Stomach smooth muscle (tissue), 2 donors: ENCODE measurements around the gene ZNF574.
"Not testable (repeated sequence)": the region's sequence is repeated elsewhere in the genome, so short reads cannot be mapped to it uniquely, and the experiment has no call there.

Experiments used
- H3K27ac ChIP-seq: one replicate; pipeline ENCODE4 v1.7.0; 2013; ENCODE audit warnings: mild to moderate bottlenecking, low read length, inconsistent platforms
- H3K27me3 ChIP-seq, 2 donors: one replicate each; pipeline ENCODE4 v1.7.0; 2013; ENCODE audit warnings: low read length in 2 of 2; ENCODE audit not compliant: insufficient read depth in 2 of 2, control insufficient read depth in 1 of 2
- H3K36me3 ChIP-seq, 2 donors: one replicate each; pipeline ENCODE4 v1.7.0; 2013; ENCODE audit warnings: low read length in 2 of 2; ENCODE audit not compliant: control insufficient read depth in 2 of 2, insufficient read depth in 2 of 2
- H3K4me1 ChIP-seq: one replicate; pipeline ENCODE4 v1.7.0; 2013; ENCODE audit warnings: low read length; ENCODE audit not compliant: control insufficient read depth, insufficient read depth
- H3K4me3 ChIP-seq, 2 donors: one replicate each; pipeline ENCODE4 v1.7.0; 2013; ENCODE audit warnings: low read length in 2 of 2
- H3K9ac ChIP-seq, 2 donors: one replicate each; pipeline ENCODE4 v1.7.0; 2013; ENCODE audit warnings: low read length in 2 of 2, mild to moderate bottlenecking in 1 of 2
- H3K9me3 ChIP-seq, 2 donors: one replicate each; pipeline ENCODE4 v1.7.0; 2013; ENCODE audit warnings: low read length in 2 of 2; ENCODE audit not compliant: control insufficient read depth in 2 of 2
- donor health status: healthy.
- donor health status: Pancreatic carcinoma.

The ZNF574 gene

GRCh38 chr19:42092350-42092749 lies 16.4 kb downstream of the ZNF574 start:
- no peaks in the 10 kb centered on the region for H3K36me3 ChIP-seq
- no peak overlapping the region for H3K27ac ChIP-seq
- no peak overlapping the region for H3K4me3 ChIP-seq
- peaks cover 37% of the 10 kb centered on the region for H3K4me1 ChIP-seq
- no peak overlapping the region for H3K9ac ChIP-seq
- no peaks in the 10 kb centered on the region for H3K27me3 ChIP-seq
- no peaks in the 10 kb centered on the region for H3K9me3 ChIP-seq

- Histone ChIP-seq H3K9ac (peak overlapping the region in 1 of 2 donors; percentile 28), H3K27ac (no peak overlapping the region), H3K4me3 (no peak overlapping the region), H3K4me1 (peaks cover 36% of the 10 kb centered on the region), H3K36me3 (no peaks in the 10 kb centered on the region), H3K27me3 (no peaks in the 10 kb centered on the region), H3K9me3 (no peaks in the 10 kb centered on the region)
Measured at GRCh38 chr19:42093505-42093904, 17.5 kb downstream of the ZNF574 start.

- Histone ChIP-seq H3K27ac (no peak overlapping the region), H3K4me1 (peaks cover 31% of the 10 kb centered on the region), H3K9ac (peak overlapping the region; percentile 21 to 28), H3K9me3 (no peaks in the 10 kb centered on the region), H3K36me3 (no peaks in the 10 kb centered on the region), H3K4me3 (no peak overlapping the region), H3K27me3 (no peaks in the 10 kb centered on the region)
Measured at GRCh38 chr19:42093926-42094325, 18.0 kb downstream of the ZNF574 start.

GRCh38 chr19:42095142-42095813 lies 19.3 kb downstream of the ZNF574 start:
- Histone ChIP-seq H3K27ac (no peak overlapping the region), H3K27me3 (no peaks in the 10 kb centered on the region), H3K4me3 (peak overlapping the region; percentile 58 to 71), H3K4me1 (peaks cover 30% of the 10 kb centered on the region), H3K9me3 (no peaks in the 10 kb centered on the region), H3K9ac (no peak overlapping the region), H3K36me3 (no peaks in the 10 kb centered on the region)

GRCh38 chr19:42095814-42096230 lies 19.9 kb downstream of the ZNF574 start:
- peak overlapping the region in 1 of 2 donors; percentile 20 for H3K9ac ChIP-seq
- peak overlapping the region; percentile 58 to 71 for H3K4me3 ChIP-seq
- peaks cover 30% of the 10 kb centered on the region for H3K4me1 ChIP-seq

GRCh38 chr19:42096255-42096837 lies 20.4 kb downstream of the ZNF574 start:
- no peaks in the 10 kb centered on the region for H3K27me3 ChIP-seq

More at GRCh38 chr19:42095814-42096230, 19.9 kb downstream of the ZNF574 start:
- H3K9me3 ChIP-seq = no peaks in the 10 kb centered on the region
- H3K27ac ChIP-seq = no peak overlapping the region
- no peaks in the 10 kb centered on the region for H3K27me3 ChIP-seq
- H3K36me3 ChIP-seq = no peaks in the 10 kb centered on the region

GRCh38 chr19:42097461-42097860 lies 21.5 kb downstream of the ZNF574 start:
- Histone ChIP-seq H3K9me3 (no peaks in the 10 kb centered on the region), H3K27ac (no peak overlapping the region), H3K36me3 (no peaks in the 10 kb centered on the region), H3K4me1 (peaks cover 26% of the 10 kb centered on the region), H3K27me3 (no peaks in the 10 kb centered on the region), H3K9ac (no peak overlapping the region), H3K4me3 (no peak overlapping the region)

More at GRCh38 chr19:42096255-42096837, 20.4 kb downstream of the ZNF574 start:
- Histone ChIP-seq H3K4me1 (peaks cover 30% of the 10 kb centered on the region), H3K27ac (no peak overlapping the region), H3K9me3 (no peaks in the 10 kb centered on the region), H3K4me3 (peak overlapping the region; percentile 58 to 71), H3K36me3 (no peaks in the 10 kb centered on the region), H3K9ac (peak overlapping the region; percentile 20 to 42)

- H3K4me1 ChIP-seq = peaks cover 24% of the 10 kb centered on the region
- H3K36me3 ChIP-seq = no peaks in the 10 kb centered on the region
- no peak overlapping the region for H3K4me3 ChIP-seq
- no peaks in the 10 kb centered on the region for H3K27me3 ChIP-seq
- no peaks in the 10 kb centered on the region for H3K9me3 ChIP-seq
- no peak overlapping the region for H3K27ac ChIP-seq
- H3K9ac ChIP-seq = no peak overlapping the region
Measured at GRCh38 chr19:42098781-42099180, 22.8 kb downstream of the ZNF574 start.

GRCh38 chr19:42099336-42099925 lies 23.5 kb downstream of the ZNF574 start:
- no peaks in the 10 kb centered on the region for H3K9me3 ChIP-seq
- H3K36me3 ChIP-seq = no peaks in the 10 kb centered on the region

GRCh38 chr19:42100241-42100640 lies 24.3 kb downstream of the ZNF574 start:
- H3K4me1 ChIP-seq = peaks cover 12% of the 10 kb centered on the region
- H3K36me3 ChIP-seq, H3K9ac ChIP-seq, H3K27ac ChIP-seq, H3K9me3 ChIP-seq, H3K27me3 ChIP-seq, H3K4me3 ChIP-seq: not testable (repeated sequence)

More at GRCh38 chr19:42099336-42099925, 23.5 kb downstream of the ZNF574 start:
- Histone ChIP-seq H3K27me3 (no peaks in the 10 kb centered on the region), H3K27ac (no peak overlapping the region), H3K9ac (no peak overlapping the region), H3K4me1 (peaks cover 20% of the 10 kb centered on the region), H3K4me3 (no peak overlapping the region)

GRCh38 chr19:42102877-42103276 lies 26.9 kb downstream of the ZNF574 start:
- no peaks in the 10 kb centered on the region for H3K9me3 ChIP-seq
- H3K4me3 ChIP-seq = no peak overlapping the region
- no peaks in the 10 kb centered on the region for H3K36me3 ChIP-seq
- no peak overlapping the region for H3K27ac ChIP-seq
- H3K9ac ChIP-seq = no peak overlapping the region
- H3K4me1 ChIP-seq = no peaks in the 10 kb centered on the region
- H3K27me3 ChIP-seq = peaks cover 6 to 7% of the 10 kb centered on the region in 2 donors
